Lower leg skin (tissue), 3 donors: Measurements from ENCODE around the gene CCHCR1.

Experiments used
- POLR2A ChIP-seq, 2 donors: fragments of 450-650 bp; IDR thresholded peaks; one replicate each; pipeline ENCODE4 v1.6.1; 2016 to 2017; ENCODE audit warnings: antibody characterized with exemption in 2 of 2, mild to moderate bottlenecking in 1 of 2, moderate library complexity in 1 of 2
- TF ChIP-seq, protein P1 (sequence below), 3 donors: fragments of 450-650 bp; IDR thresholded peaks; one replicate each; pipeline ENCODE4 v1.5.1; 2016; ENCODE audit warnings: antibody characterized with exemption in 3 of 3, mild to moderate bottlenecking in 3 of 3, moderate library complexity in 2 of 3

DNA sequence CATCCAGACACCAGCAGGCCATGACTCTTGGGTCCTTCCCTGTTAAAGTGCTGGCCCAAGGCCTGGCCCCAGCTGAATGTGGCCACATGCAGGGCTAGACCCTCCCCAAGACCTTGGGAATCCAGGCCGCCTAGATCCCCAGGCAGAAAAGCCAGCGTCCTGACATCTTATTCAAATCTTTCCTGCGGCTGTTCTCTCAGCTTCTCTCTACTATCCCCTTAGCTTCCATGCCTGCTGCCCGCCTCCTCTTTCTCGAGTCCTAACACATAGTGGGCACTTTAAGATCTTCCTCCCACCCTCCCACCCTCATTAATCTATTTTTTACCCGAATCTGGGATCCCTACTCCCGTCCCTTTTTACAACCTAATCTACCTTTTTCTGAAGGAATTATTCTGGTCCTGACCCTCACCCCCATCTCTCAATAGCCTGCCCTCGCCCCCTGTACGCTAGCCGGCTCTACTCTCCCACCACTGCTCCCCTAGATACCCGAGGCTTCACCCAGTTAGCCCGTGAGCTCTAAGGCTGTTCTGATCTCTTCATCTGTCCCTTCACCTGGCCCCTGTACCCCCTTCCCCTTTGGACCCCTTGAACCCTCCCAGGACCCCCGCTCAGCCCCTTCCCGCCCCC is at the start of gene CCHCR1:
- TF ChIP-seq, protein P1, sequence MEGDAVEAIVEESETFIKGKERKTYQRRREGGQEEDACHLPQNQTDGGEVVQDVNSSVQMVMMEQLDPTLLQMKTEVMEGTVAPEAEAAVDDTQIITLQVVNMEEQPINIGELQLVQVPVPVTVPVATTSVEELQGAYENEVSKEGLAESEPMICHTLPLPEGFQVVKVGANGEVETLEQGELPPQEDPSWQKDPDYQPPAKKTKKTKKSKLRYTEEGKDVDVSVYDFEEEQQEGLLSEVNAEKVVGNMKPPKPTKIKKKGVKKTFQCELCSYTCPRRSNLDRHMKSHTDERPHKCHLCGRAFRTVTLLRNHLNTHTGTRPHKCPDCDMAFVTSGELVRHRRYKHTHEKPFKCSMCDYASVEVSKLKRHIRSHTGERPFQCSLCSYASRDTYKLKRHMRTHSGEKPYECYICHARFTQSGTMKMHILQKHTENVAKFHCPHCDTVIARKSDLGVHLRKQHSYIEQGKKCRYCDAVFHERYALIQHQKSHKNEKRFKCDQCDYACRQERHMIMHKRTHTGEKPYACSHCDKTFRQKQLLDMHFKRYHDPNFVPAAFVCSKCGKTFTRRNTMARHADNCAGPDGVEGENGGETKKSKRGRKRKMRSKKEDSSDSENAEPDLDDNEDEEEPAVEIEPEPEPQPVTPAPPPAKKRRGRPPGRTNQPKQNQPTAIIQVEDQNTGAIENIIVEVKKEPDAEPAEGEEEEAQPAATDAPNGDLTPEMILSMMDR (IDR thresholded peaks at IDR 0.05): no peak
- TF ChIP-seq POLR2A (IDR thresholded peaks at IDR 0.05): no peak
